RWPE1 (cell line): ENCODE measurements around the gene RC3H2.
"Not testable (repeated sequence)": the region's sequence is repeated elsewhere in the genome, so short reads cannot be mapped to it uniquely, and the experiment has no call there.

Source experiments
- CTCF ChIA-PET: fragments of 350-600 bp; sonication (Branson Sonifier 250); formaldehyde crosslinking; extraction: SDS; loops from one replicate; lab custom pipeline; 2021; lab: Yijun Ruan, JAX
- POLR2A ChIA-PET: fragments of 400-600 bp; formaldehyde crosslinking; extraction: SDS; loops from one replicate; lab custom pipeline; 2020; ENCODE audit warnings: antibody characterized with exemption; ENCODE audit not compliant: low non-redundant PET; lab: Yijun Ruan, JAX
- DNase-seq: peaks from one replicate; pipeline ENCODE4 v3.0.0; 2012; ENCODE audit warnings: low spot score
- H3K27ac ChIP-seq: fragments of 450-650 bp; 2 replicates; pipeline ENCODE4 v1.5.1; 2017
- TF ChIP-seq, protein P1 (sequence below): fragments of 450-650 bp; conservative IDR thresholded peaks from 2 replicates; pipeline ENCODE4 v1.5.1; 2017; ENCODE audit warnings: low read depth, mild to moderate bottlenecking

Gene RC3H2

DNA sequence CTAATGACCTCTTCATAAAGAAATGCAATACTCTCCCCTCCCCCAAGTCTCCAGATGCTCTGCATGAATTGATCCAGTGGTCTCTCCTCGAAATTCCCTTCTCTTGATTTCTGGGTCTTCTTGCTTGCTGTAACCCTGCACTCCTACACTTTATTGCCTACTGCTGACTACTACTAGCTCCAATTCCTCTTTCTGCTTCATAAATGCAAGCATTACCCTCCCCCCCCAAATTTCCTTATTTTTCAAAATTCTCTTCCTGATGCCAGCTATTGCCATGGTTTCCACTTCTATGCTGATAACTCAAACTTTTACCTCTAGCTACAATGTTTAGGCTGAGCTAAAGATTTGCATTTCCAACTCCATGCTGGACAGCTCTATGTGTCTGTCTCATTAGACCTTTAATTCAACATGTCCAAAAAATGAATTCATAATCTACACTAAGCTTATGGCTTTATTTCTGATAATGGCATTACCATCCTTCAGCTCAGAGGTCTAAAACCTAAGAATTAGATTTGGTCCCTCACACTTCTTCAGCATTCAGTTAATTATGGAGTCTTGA lies 24.7 kb upstream of the RC3H2 start:
- H3K27ac ChIP-seq: no peak overlapping the region
- CTCF ChIA-PET: interaction anchor here (0.7 to 1.4 kb wide), 2 partner anchors 13 to 19 kb away, joined by 4 to 5 read pairs; no protein-coding TSS in a partner anchor
- POLR2A ChIA-PET: no interaction called here
- no peak for DNase-seq
- TF ChIP-seq, protein P1, sequence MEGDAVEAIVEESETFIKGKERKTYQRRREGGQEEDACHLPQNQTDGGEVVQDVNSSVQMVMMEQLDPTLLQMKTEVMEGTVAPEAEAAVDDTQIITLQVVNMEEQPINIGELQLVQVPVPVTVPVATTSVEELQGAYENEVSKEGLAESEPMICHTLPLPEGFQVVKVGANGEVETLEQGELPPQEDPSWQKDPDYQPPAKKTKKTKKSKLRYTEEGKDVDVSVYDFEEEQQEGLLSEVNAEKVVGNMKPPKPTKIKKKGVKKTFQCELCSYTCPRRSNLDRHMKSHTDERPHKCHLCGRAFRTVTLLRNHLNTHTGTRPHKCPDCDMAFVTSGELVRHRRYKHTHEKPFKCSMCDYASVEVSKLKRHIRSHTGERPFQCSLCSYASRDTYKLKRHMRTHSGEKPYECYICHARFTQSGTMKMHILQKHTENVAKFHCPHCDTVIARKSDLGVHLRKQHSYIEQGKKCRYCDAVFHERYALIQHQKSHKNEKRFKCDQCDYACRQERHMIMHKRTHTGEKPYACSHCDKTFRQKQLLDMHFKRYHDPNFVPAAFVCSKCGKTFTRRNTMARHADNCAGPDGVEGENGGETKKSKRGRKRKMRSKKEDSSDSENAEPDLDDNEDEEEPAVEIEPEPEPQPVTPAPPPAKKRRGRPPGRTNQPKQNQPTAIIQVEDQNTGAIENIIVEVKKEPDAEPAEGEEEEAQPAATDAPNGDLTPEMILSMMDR: no peak

DNA sequence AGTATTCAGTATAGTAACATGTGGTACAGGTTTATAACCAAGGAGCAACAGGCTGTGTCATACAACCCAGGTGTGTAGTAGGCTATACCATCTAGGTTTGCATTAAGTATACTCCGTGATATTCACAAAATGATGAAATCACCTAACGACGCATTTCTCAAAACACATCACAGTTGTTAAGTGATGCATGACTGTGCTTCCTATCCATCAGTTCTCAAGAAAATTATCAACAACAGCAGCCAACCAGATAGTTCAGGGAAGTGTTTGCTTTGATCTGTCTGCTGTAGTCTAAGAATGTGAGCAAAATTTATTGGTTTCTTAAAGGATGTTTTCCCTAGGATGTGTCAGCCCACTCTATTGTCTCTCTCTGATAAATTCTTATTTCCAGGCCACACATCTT lies 18.8 kb upstream of the RC3H2 start:
- ChIA-PET POLR2A (no interaction called here), CTCF (interaction anchor here (1.0 kb wide), 1 partner anchor 11 kb away, joined by 3 read pairs; the partner anchor contains the start of gene ZBTB6)
- TF ChIP-seq, protein P1: no peak
- no peak for DNase-seq
- H3K27ac ChIP-seq: no peak overlapping the region

DNA sequence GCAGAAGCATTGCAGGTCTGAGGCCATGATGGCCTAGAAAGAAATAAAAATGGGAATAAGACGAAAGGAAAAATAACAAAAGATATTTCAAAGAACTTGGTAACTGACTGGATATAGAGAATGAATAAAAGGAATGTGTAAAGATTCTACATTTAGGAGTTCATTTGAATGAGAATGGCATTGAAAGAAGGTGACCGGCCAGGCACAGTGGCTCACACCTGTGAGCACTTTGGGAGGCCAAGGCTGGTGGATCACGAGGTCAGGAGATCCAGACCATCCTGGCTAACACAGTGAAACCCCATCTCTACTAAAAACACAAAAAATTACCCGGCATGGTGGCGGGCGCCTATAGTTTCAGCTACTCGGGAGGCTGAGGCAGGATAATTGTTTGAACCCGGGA lies 17.6 kb upstream of the RC3H2 start:
- TF ChIP-seq, protein P1: no peak
- ChIA-PET CTCF (interaction anchor here (0.6 kb wide), 2 partner anchors 84 to 118 kb away, joined by 3 read pairs; no protein-coding TSS in a partner anchor), POLR2A (no interaction called here)
- no peak for DNase-seq
- no peak overlapping the region for H3K27ac ChIP-seq

DNA sequence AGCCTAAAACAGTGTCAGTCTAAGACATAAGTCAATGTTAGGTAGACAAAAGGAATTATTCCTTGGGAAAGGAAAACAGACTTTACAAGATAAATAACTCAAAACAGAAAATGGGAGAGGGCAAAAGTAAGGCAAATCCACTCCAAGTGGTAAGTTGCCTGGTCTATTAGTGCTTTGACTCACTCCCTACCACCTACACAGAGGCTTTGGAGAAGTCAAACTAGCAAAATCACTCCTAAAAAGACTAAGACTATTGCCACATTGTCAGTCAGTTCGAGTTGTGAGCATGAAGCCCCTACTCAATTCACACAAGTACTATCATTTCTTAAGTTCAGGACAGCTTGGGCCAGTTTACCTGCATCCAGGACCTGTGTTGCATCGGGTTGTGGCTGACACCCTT lies 13.2 kb upstream of the RC3H2 start:
- POLR2A ChIA-PET: no interaction called here
- TF ChIP-seq, protein P1: no peak
- CTCF ChIA-PET: no interaction called here
- DNase-seq: no peak
- H3K27ac ChIP-seq: no peak overlapping the region

DNA sequence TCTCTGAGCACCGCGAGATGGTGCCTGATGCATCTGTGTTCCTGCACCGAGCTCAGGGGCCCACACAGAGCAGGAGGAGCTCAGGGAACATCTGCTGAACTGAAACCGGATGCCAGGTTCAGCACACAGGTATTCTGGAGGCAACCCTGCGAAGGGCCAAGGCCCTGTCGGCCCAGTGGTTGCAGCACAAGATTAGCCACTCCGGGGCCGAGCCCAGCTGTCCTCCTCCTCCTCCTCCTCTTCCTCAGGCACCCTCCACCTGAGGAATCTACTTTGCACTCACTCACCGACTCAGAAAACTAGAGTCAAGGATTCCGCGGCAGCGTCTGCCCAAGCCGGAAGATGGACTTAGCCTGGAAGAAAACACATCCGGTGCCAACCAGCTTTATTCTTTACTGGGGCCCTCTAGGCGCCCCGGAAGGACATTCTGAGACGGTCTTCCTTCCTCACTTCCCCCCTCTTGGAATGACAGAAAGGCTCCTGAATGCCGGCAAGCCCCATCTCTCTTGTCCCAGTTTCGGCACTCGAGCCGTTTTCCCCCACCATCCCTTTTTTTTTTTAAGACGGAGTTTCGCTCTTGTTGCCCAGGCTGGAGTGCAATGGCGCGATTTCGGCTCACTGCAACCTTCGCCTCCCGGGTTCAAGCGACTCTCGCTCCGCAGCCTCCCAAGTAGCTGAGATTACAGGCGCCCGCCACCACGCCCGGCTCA lies 8.0 kb upstream of the RC3H2 start, which contains the start of gene ZBTB6:
TSS of gene ZBTB6 (minus strand) at position 360 of the 710 bp plus-strand sequence. CDS start 1,251 bp downstream, outside the sequence.
- TF ChIP-seq, protein P1: no peak
- peak within 1 kb of the TSS; percentile 94 for H3K27ac ChIP-seq
- ChIA-PET CTCF (interaction anchor here (0.6 to 1.4 kb wide), 4 partner anchors 10 to 79 kb away, joined by 3 to 5 read pairs (median 3); no protein-coding TSS in a partner anchor), POLR2A (interaction anchor here (1.0 to 2.0 kb wide), 5 partner anchors 10 to 85 kb away, joined by 3 to 12 read pairs (median 7); partner anchors contain the start of genes PDCL and ZBTB26)
- DNase-seq: peak; percentile 91

DNA sequence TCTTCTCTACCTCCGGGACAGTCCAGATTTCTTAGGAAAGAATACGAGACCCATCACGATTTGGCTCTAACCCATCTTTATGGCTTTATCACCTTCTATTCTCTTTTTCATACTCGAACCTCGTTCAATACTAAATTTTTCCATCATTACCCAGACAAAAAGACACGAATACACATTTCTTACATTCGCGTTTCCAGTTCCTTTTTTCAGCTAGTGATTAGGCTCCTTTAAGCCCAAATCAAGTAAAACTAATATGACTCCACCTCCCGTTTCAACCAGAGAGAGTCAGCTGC lies 7.5 kb upstream of the RC3H2 start:
- CTCF ChIA-PET: interaction anchor here (0.6 to 1.4 kb wide), 3 partner anchors 11 to 79 kb away, joined by 3 to 5 read pairs (median 3); no protein-coding TSS in a partner anchor
- peak overlapping the region; percentile 94 for H3K27ac ChIP-seq
- TF ChIP-seq, protein P1: no peak
- POLR2A ChIA-PET: interaction anchor here (1.0 to 2.0 kb wide), 4 partner anchors 9 to 85 kb away, joined by 3 to 12 read pairs (median 9); partner anchors contain the start of genes PDCL and ZBTB26
- no peak for DNase-seq

DNA sequence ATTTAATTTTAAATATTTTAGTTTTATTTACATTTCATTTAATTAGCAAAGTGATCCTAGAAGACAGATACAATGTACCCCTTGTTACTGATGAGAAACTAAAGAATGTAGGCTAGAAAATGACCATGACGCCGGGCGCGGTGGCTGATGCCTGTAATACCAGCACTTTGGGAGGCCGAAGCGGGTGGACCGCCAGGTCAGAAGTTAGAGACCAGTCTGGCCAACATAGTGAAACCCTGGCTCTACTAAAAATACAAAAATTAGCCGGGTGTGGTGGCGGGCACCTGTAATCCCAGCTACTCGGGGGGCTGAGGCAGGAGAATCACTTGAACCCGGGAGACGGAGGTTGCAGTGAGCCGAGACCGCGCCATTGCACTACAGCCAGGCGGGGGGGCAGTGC lies 963 bp upstream of the RC3H2 start:
- CTCF ChIA-PET, POLR2A ChIA-PET, DNase-seq: not testable (repeated sequence)
- peak overlapping the region; percentile 19 for H3K27ac ChIP-seq
